ENCODE results near the gene KCNQ1.

Gene KCNQ1

GRCh38 chr11:2708151-2708581, 263.4 kb downstream of the KCNQ1 start:
- no peak for DNase-seq (ENCODE audit: low read depth in 2 of 3, low spot score in 1 of 3)

- DNase-seq (ENCODE audit: low read depth in 2 of 3, low spot score in 1 of 3), result no peak
These were observed 264.0 kb downstream of the KCNQ1 start for GRCh38 chr11:2708757-2709281.

- no peak for DNase-seq (ENCODE audit: low read depth in 2 of 3, low spot score in 1 of 3)
These were observed 264.6 kb downstream of the KCNQ1 start for GRCh38 chr11:2709429-2709828.

GRCh38 chr11:2711161-2711560, 266.4 kb downstream of the KCNQ1 start:
- DNase-seq (ENCODE audit: low read depth in 2 of 3, low spot score in 1 of 3), result no peak

- DNase-seq (ENCODE audit: low read depth in 2 of 3, low spot score in 1 of 3), result no peak
These were observed 268.3 kb downstream of the KCNQ1 start for GRCh38 chr11:2713094-2713493.

- DNase-seq (ENCODE audit: low read depth in 2 of 3, low spot score in 1 of 3), result no peak
These were observed 269.1 kb downstream of the KCNQ1 start for GRCh38 chr11:2713661-2714462.

GRCh38 chr11:2714463-2714800, 269.6 kb downstream of the KCNQ1 start:
- DNase-seq (ENCODE audit: low read depth in 2 of 3, low spot score in 1 of 3), result no peak

- DNase-seq (ENCODE audit: low read depth in 2 of 3, low spot score in 1 of 3), result no peak
These were observed 270.1 kb downstream of the KCNQ1 start for GRCh38 chr11:2714871-2715270.

GRCh38 chr11:2715716-2716350, 271.0 kb downstream of the KCNQ1 start:
- no peak for DNase-seq (ENCODE audit: low read depth in 2 of 3, low spot score in 1 of 3)

GRCh38 chr11:2716376-2717095, 271.7 kb downstream of the KCNQ1 start:
- no peak for DNase-seq (ENCODE audit: low read depth in 2 of 3, low spot score in 1 of 3)

- no peak for DNase-seq (ENCODE audit: low read depth in 2 of 3, low spot score in 1 of 3)
These were observed 272.9 kb downstream of the KCNQ1 start for GRCh38 chr11:2717561-2718325.

- no peak for DNase-seq (ENCODE audit: low read depth in 2 of 3, low spot score in 1 of 3)
These were observed 274.1 kb downstream of the KCNQ1 start for GRCh38 chr11:2718817-2719438.

GRCh38 chr11:2719831-2720590, 275.2 kb downstream of the KCNQ1 start:
- no peak for DNase-seq (ENCODE audit: low read depth in 2 of 3, low spot score in 1 of 3)

- no peak for DNase-seq (ENCODE audit: low read depth in 2 of 3, low spot score in 1 of 3)
These were observed 276.6 kb downstream of the KCNQ1 start for GRCh38 chr11:2721210-2721916.

- DNase-seq (ENCODE audit: low read depth in 2 of 3, low spot score in 1 of 3), result no peak
These were observed 278.1 kb downstream of the KCNQ1 start for GRCh38 chr11:2722955-2723354.

- DNase-seq (ENCODE audit: low read depth in 2 of 3, low spot score in 1 of 3), result no peak
These were observed 279.3 kb downstream of the KCNQ1 start for GRCh38 chr11:2724104-2724503.

GRCh38 chr11:2724653-2725367, 280.0 kb downstream of the KCNQ1 start:
- DNase-seq (ENCODE audit: low read depth in 2 of 3, low spot score in 1 of 3), result no peak

GRCh38 chr11:2725368-2726300, 280.8 kb downstream of the KCNQ1 start:
- no peak for DNase-seq (ENCODE audit: low read depth in 2 of 3, low spot score in 1 of 3)
